ENCODE measurements around the gene TMEM72.

TMEM72 gene

GRCh38 chr10:44959247-44960087, 48.3 kb downstream of the TMEM72 start, which contains the start of gene RASSF4:
Gene RASSF4 (plus strand): TSS chr10:44959802. CDS start chr10:44970203, 10,401 bp downstream.
- Mint-ChIP-seq H3K27me3 (no peaks in the 10 kb centered on the region), H3K4me3 (peak within 1 kb of the TSS; percentile 88), H3K36me3 (peaks cover 6% of the 10 kb centered on the region), H3K9me3 (ENCODE audit: low read depth) (no peaks in the 10 kb centered on the region), H3K27ac (peak within 1 kb of the TSS; percentile 50), H3K4me1 (ENCODE audit: low read depth) (peaks cover 33% of the 10 kb centered on the region)

- H3K4me3 Mint-ChIP-seq: peak overlapping the region; percentile 71
- peaks cover 6% of the 10 kb centered on the region for H3K36me3 Mint-ChIP-seq
- peaks cover 31% of the 10 kb centered on the region for H3K4me1 Mint-ChIP-seq (ENCODE audit: low read depth)
- H3K9me3 Mint-ChIP-seq (ENCODE audit: low read depth): no peaks in the 10 kb centered on the region
- no peak overlapping the region for H3K27ac Mint-ChIP-seq
- no peaks in the 10 kb centered on the region for H3K27me3 Mint-ChIP-seq
Observed at GRCh38 chr10:44960088-44960460, 48.9 kb downstream of the TMEM72 start.

GRCh38 chr10:44960482-44961229, 49.5 kb downstream of the TMEM72 start:
- Mint-ChIP-seq H3K27ac (no peak overlapping the region), H3K9me3 (ENCODE audit: low read depth) (no peaks in the 10 kb centered on the region), H3K36me3 (peaks cover 6% of the 10 kb centered on the region), H3K27me3 (no peaks in the 10 kb centered on the region), H3K4me3 (peak overlapping the region; percentile 71), H3K4me1 (ENCODE audit: low read depth) (peaks cover 30% of the 10 kb centered on the region)

GRCh38 chr10:44961230-44961571, 50.1 kb downstream of the TMEM72 start:
- Mint-ChIP-seq H3K4me1 (ENCODE audit: low read depth) (peaks cover 29% of the 10 kb centered on the region), H3K4me3 (peak overlapping the region; percentile 27), H3K36me3 (peaks cover 4% of the 10 kb centered on the region), H3K27ac (no peak overlapping the region), H3K27me3 (no peaks in the 10 kb centered on the region), H3K9me3 (ENCODE audit: low read depth) (no peaks in the 10 kb centered on the region)

GRCh38 chr10:44961931-44962750, 51.0 kb downstream of the TMEM72 start:
- Mint-ChIP-seq H3K9me3 (ENCODE audit: low read depth) (no peaks in the 10 kb centered on the region), H3K27ac (no peak overlapping the region), H3K4me3 (no peak overlapping the region), H3K36me3 (no peaks in the 10 kb centered on the region), H3K27me3 (no peaks in the 10 kb centered on the region), H3K4me1 (ENCODE audit: low read depth) (peaks cover 28% of the 10 kb centered on the region)

GRCh38 chr10:44962870-44963738, 52.0 kb downstream of the TMEM72 start:
- no peak overlapping the region for H3K4me3 Mint-ChIP-seq
- no peaks in the 10 kb centered on the region for H3K27me3 Mint-ChIP-seq
- H3K4me1 Mint-ChIP-seq (ENCODE audit: low read depth): peaks cover 30% of the 10 kb centered on the region
- no peaks in the 10 kb centered on the region for H3K9me3 Mint-ChIP-seq (ENCODE audit: low read depth)
- no peak overlapping the region for H3K27ac Mint-ChIP-seq
- no peaks in the 10 kb centered on the region for H3K36me3 Mint-ChIP-seq

- Mint-ChIP-seq H3K4me1 (ENCODE audit: low read depth) (peaks cover 30% of the 10 kb centered on the region), H3K9me3 (ENCODE audit: low read depth) (no peaks in the 10 kb centered on the region), H3K27me3 (no peaks in the 10 kb centered on the region), H3K4me3 (no peak overlapping the region), H3K36me3 (no peaks in the 10 kb centered on the region), H3K27ac (no peak overlapping the region)
Observed at GRCh38 chr10:44963772-44964633, 52.9 kb downstream of the TMEM72 start.

- H3K27me3 Mint-ChIP-seq: no peaks in the 10 kb centered on the region
- peaks cover 32% of the 10 kb centered on the region for H3K4me1 Mint-ChIP-seq (ENCODE audit: low read depth)
- H3K27ac Mint-ChIP-seq: no peak overlapping the region
- no peaks in the 10 kb centered on the region for H3K9me3 Mint-ChIP-seq (ENCODE audit: low read depth)
- no peak overlapping the region for H3K4me3 Mint-ChIP-seq
- H3K36me3 Mint-ChIP-seq: no peaks in the 10 kb centered on the region
Observed at GRCh38 chr10:44965104-44965503, 54.0 kb downstream of the TMEM72 start.

- Mint-ChIP-seq H3K4me3 (no peak overlapping the region), H3K27ac (no peak overlapping the region), H3K4me1 (ENCODE audit: low read depth) (peaks cover 28% of the 10 kb centered on the region), H3K27me3 (no peaks in the 10 kb centered on the region), H3K9me3 (ENCODE audit: low read depth) (no peaks in the 10 kb centered on the region), H3K36me3 (no peaks in the 10 kb centered on the region)
Observed at GRCh38 chr10:44965651-44966097, 54.5 kb downstream of the TMEM72 start.

- no peaks in the 10 kb centered on the region for H3K36me3 Mint-ChIP-seq
- no peaks in the 10 kb centered on the region for H3K9me3 Mint-ChIP-seq (ENCODE audit: low read depth)
- peaks cover 23% of the 10 kb centered on the region for H3K4me1 Mint-ChIP-seq (ENCODE audit: low read depth)
- H3K27ac Mint-ChIP-seq: no peak overlapping the region
- no peak overlapping the region for H3K4me3 Mint-ChIP-seq
- H3K27me3 Mint-ChIP-seq: no peaks in the 10 kb centered on the region
Observed at GRCh38 chr10:44966129-44966815, 55.1 kb downstream of the TMEM72 start.

- H3K4me1 Mint-ChIP-seq (ENCODE audit: low read depth): peaks cover 23% of the 10 kb centered on the region
- H3K36me3 Mint-ChIP-seq: no peaks in the 10 kb centered on the region
- no peaks in the 10 kb centered on the region for H3K9me3 Mint-ChIP-seq (ENCODE audit: low read depth)
- no peak overlapping the region for H3K4me3 Mint-ChIP-seq
- H3K27me3 Mint-ChIP-seq: no peaks in the 10 kb centered on the region
- no peak overlapping the region for H3K27ac Mint-ChIP-seq
Observed at GRCh38 chr10:44966816-44967509, 55.8 kb downstream of the TMEM72 start.

- peaks cover 23% of the 10 kb centered on the region for H3K4me1 Mint-ChIP-seq (ENCODE audit: low read depth)
- no peak overlapping the region for H3K27ac Mint-ChIP-seq
- no peak overlapping the region for H3K4me3 Mint-ChIP-seq
Observed at GRCh38 chr10:44967616-44968015, 56.5 kb downstream of the TMEM72 start.

More at GRCh38 chr10:44967616-44968015, 56.5 kb downstream of the TMEM72 start:
- Mint-ChIP-seq H3K36me3 (no peaks in the 10 kb centered on the region), H3K27me3 (no peaks in the 10 kb centered on the region), H3K9me3 (ENCODE audit: low read depth) (no peaks in the 10 kb centered on the region)
